GM21381 (cell line): ENCODE results near the gene OR4D9.
"Not testable (repeated sequence)": the region's sequence is repeated elsewhere in the genome, so short reads cannot be mapped to it uniquely, and the experiment has no call there.

Experiments
- ATAC-seq: cut with Tn5 transposase; IDR thresholded peaks from one replicate; pipeline ENCODE4 v1.9.1; 2021; ENCODE audit warnings: mild to moderate bottlenecking, moderate library complexity; ENCODE audit not compliant: unreplicated experiment

Gene OR4D9

DNA sequence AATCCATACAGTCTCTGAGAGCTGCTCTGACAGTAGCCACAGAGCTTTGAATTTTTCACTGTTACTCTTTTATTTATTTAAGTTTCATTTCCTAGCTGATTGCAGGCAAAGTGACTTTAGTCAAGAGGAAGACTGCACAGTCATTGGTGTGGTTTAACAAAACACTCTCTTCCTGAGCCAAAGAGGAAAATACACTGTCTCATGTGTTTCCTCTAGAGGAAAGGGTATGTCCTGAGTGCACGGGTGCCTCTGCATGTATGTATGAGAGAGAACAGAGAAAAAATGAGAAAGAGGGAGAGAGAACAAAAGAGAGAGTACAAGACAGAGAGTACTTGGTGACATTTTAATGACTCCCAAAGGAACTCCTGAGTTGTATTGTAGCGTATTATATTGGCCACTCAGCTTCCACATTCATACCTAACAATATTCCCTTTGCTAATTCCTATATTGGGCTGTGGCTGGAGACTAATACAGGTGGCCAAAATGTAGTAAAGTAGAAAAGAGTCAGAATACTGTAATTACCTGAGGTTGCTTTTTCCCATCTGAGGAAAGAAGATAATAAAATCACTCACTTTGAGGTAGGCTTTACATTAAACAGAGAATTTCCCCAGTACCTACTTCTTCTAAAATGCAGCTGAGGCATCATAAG, at the start of gene OR4D9:
TSS of gene OR4D9 (plus strand) at position 599 of the 649 bp plus-strand sequence. CDS start 3,374 bp downstream, outside the sequence.
- no peak for ATAC-seq

DNA sequence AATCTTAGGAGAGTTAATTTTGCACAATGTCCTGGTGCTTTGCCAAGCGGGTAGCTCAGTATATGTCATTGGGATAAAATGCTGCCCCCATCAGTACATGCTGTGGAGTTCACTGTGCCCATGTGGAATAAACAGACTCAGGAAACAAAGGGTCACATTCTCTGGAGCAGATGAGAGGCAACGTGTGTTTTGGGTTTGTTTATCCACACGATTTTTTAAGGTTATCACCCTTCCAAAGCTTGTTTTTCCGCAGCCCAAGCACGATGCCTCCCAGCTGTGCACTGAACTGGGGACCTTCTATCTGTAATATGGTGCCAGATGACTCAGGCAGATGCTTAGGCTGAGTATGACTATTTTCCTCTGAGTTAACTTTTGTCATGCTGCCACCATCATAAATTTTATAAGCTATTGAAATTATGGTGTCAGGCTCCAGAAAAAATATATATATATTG, 48.1 kb upstream of the OR4D9 start:
- ATAC-seq = no peak

DNA sequence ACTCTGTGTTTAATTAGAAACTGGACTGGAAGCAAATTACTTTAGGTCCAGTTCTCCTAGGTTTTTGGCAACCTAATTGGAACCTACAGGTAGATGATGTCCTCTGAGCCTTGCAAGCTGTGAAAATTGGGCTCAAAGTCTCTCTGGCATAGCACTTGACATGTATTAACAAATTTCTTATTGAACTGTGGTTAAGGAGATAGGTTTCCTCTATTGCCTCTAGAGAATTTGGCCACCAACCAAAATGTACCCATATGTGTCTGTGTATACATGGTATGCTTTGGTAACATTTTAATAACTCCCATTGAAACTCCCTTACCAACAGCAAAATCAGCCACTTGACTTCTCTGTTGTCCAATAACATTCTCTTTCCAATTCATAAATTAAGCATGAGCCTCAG, 38.3 kb upstream of the OR4D9 start, which contains the start of gene OR4D10:
TSS of gene OR4D10 (plus strand) at position 301 of the 400 bp plus-strand sequence. CDS start 4,115 bp downstream, outside the sequence.
- no peak for ATAC-seq

DNA sequence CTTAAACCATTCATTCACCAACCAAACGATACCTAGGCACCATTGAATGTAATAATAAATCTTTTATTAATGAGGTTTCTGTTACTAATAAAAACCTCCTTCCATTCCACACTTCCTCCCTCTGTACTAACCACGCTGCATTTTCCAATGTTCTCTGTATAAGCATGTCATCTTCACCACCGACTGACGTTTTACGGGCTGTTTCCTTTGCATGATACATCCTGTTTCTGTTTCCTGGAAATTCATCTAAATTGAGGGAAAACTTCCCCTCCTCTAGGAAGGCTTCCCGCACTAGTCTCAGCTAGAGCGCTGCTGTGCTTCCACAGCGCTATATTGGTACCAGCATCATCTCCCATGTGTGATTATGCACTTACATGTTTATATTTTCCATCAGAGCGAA, 36.2 kb upstream of the OR4D9 start:
- ATAC-seq = no peak

DNA sequence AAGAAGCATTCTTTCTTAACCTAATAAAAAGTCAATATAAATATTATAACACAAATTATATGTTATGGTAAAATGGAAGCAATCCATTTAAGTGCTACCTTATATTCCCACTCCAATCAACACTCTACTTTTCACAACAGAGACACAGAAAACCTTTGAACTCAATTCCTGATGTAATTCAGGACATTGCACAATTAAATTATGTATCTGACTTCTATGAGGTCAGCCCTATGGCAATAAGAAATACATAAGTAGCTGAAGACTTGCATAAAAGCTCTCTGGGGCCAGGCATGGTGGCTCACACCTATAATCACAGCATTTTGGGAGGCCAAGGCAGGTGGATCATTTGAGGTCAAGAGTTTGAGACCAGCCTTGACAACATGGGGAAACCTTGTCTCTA, 31.4 kb upstream of the OR4D9 start:
- ATAC-seq = no peak

DNA sequence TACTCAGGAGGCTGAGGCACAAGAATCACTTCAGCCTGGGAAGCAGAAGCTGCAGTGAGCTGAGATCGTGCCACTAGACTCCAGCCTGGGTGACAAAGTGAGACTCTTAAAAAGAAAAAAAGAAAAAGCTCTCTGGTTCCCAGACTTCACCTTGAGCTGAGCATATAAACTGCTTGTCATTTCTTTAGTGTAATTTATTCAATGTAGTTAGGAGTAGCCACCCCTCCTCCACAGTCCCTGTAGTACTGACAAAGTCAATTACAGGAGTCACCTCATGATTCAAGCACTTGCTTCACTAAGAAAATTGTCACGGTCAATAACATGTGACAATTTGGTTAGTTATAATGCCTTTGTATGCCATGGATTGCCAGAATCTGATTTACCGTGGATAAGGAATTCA, 31.0 kb upstream of the OR4D9 start:
- ATAC-seq = no peak

DNA sequence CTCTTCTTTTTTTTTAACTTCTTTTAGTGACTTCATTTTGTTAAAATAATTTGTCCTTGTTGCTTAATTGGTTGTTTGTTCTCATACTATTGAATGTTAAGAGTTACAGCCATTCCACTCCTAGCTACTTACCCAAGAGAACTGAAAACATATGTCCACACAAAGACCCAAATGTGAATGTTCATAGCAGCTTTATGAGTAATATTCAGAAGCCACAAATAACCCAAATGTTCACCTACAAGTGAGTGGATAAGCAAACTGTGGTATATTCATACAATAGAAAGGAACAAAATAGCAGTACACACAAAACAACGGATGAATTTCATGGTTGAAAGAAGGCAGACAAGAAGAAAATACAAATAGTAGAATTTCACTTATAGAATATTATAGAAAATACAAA, 9.4 kb upstream of the OR4D9 start:
- ATAC-seq = no peak

DNA sequence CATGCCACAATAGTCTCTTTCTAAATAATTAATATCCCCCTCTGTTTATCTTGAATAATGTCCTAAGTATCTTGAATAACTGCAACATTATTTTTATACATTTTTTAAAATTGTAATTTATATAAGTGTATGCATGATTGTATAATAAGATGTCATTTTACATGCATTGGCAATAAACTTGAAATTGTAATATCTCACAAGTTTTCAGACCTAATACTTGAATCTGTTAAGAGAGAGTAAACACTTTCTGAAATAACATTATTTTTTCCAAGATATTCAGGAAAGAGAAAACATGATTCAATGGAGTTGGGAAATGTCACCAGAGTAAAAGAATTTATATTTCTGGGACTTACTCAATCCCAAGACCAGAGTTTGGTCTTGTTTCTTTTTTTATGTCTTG, 8.1 kb upstream of the OR4D9 start, which contains the start of gene OR4D11:
TSS of gene OR4D11 (plus strand) at position 301 of the 400 bp plus-strand sequence. CDS start at position 301, 0 bp downstream.
- ATAC-seq = no peak

DNA sequence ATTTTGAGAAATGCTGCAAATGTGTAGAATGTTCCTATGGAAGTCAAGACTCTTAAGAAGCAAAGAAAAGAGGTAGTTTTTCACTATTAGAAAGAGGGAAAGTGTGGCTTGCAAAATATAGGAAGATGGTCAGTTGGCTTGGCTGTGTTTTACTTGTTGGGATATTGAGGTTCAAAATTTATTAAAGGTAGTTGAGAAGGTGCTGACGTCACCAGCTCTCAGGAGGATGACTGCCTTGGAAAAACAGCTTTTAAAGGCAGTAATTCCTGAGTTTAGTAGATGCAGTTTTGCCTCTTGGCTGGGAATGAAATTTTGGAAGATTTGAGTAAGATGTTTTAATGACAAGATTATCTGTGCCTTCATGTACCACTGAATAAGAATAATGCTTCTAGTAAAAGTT, 336 bp downstream of the OR4D9 start:
- no peak for ATAC-seq

DNA sequence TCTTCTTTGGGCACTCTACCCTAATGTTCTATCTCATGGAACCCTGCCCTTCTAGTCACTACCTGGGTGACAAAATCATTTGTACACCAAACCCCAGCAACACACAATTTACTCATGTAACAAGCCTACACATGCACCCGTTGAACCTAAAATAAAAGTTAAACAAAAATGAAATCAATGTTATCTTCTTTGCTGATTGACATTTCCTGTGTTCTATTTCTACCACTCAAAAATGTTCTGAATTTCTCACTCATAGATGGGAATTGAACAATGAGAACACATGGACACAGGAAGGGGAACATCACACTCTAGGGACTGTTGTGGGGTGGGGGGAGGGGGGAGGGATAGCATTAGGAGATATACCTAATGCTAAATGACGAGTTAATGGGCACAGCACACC, 8.8 kb downstream of the OR4D9 start:
- not testable (repeated sequence) for ATAC-seq

DNA sequence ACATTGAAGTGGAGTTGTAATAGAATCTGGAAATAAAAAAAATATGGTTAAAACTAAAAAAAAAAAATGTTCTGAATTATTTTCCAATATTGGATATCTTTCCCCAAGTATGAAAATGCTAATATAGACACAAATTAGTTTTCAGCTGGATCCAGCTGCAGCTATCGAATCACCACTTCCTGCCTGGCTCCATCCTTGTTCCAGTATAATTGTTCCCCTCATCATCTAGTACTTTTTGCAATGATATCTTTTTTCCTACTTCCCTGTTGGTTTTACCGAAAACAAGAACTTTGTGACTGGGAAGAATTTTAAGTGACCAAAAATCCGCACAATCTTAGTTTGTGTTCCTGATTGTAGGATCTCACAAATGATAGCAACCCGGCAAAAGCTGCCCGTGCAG, 9.4 kb downstream of the OR4D9 start:
- no peak for ATAC-seq

DNA sequence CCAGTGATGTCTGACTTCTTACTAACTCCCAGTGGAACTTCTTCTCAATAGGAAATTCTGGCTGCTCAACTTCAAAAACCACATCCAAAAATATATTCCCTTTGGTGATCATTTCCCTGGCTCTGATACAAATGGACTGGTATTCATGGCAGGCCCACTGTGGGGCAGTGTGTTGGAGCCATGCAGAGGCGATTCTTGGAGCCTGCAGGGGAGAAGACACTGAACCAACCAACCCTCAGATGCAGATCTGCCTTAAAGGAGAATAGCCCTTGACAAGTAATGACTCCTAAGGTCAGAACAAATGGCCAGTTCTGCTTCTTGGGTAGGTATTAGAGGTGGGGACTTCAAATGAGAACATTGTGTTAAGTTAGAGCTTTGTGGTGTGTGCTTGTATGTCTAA, 12.2 kb downstream of the OR4D9 start:
- no peak for ATAC-seq

DNA sequence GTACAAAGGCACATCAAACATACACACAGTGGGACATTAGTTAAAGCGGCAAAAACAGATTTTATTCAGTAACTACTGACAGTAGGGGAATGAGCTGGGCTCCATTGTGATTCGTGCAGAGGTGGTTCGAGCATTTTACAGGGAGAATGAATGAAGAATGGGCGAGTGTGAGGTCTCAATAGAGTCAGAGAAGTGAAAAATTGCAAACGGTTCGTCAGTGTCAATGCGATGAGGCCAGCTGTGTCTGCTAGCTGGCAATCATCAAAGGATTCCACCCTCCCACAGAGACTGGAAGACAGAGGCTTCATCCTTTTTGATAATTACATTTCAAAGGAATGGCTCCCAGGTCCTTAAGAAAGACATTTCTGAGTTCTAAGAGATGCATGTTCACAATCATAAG, 17.4 kb downstream of the OR4D9 start:
- no peak for ATAC-seq

DNA sequence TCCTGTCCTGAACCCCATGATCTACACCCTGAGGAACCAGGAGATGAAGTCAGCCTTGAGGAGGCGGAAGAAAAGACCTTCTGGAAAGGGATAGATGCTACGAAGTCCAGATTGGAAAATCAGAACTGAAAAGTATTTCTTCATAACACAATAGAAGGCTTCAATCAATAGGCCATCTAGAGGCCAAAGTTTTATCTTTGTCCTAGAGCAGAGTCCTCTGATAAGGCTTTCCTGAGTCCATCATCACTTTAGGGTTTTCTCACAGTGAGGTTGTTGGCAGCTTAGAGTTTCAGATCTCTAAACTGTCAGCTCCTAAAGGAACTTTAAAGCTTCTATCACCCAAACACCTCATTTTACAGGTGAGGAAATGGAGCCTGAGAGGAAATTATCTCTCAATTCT, 21.3 kb downstream of the OR4D9 start:
- ATAC-seq = no peak

DNA sequence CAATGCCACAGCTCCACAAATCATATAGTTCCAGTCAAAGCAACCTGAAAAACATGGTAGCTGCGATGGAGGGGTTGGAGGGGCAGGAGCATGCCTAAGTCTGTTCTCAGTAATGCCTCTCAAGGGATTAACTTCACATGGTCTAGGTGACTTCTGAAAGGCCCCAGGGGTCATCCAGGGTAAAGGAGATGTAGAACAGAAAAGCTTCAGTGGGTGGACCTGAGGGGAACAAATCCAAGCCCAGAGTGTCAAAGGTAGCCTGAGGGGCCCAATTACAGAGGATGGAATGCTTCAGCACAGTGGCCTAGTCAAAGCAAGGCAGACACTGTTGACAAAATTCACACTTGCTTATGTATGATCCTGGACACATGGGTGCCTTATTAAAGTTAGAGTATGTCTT, 23.3 kb downstream of the OR4D9 start:
- no peak for ATAC-seq

DNA sequence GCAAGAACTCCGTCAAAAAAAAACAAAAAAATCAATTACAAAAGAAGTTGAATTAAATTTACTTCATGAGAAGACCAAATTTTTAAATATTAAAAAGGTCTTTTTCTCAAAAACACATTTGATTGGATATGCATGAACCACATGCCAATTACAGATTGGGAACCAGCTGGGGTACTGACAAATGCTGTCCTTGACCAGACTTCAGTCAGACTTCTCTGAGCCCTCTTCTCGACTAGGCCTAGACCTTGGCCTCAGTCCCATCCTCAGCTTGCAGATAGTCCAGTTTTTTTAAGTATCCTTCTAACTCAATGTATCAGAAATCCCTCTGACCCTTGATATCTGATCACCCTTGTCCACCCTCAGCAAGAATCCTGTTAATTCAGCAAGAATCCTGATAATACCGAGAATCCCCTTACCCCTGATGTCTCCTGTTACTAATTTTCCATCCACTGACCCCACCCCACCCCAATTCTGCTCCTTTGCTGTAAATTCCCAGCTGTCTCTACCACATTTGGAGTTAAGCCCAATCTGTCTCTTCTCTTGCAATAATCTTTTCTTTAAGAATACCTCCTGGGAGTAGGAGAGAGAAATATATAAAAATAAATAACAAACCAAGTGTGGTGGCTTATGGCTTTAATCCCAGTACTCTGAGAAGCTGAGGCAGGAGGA, 30.9 kb downstream of the OR4D9 start:
- ATAC-seq = no peak

DNA sequence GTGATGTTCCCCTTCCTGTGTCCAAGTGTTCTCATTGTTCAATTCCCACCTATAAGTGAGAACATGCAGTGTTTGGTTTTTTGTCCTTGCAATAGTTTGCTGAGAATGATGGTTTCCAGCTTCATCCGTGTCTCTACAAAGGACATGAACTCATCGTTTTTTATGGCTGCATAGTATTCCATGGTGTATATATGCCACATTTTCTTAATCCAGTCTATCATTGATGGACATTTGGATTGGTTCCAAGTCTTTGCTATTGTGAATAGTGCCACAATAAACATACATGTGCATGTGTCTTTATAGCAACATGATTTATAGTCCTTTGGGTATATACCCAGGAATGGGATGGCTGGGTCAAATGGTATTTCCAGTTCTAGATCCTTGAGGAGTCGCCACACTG, 32.4 kb downstream of the OR4D9 start:
- ATAC-seq = not testable (repeated sequence)

DNA sequence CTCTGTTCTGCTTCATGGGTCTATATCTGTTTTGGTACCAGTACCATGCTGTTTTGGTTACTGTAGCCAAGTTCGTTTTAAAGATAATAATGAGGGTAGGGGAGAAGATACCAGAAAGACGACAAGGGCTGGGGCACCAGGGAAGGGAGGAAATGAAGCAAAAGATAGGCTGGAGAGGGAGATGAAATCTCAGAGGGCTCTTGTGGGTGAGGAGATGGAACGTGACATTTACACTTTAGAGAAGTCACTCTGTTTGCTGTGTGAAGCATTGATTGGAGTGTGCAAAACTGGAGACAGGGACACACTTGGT, 33.5 kb downstream of the OR4D9 start:
- no peak for ATAC-seq

DNA sequence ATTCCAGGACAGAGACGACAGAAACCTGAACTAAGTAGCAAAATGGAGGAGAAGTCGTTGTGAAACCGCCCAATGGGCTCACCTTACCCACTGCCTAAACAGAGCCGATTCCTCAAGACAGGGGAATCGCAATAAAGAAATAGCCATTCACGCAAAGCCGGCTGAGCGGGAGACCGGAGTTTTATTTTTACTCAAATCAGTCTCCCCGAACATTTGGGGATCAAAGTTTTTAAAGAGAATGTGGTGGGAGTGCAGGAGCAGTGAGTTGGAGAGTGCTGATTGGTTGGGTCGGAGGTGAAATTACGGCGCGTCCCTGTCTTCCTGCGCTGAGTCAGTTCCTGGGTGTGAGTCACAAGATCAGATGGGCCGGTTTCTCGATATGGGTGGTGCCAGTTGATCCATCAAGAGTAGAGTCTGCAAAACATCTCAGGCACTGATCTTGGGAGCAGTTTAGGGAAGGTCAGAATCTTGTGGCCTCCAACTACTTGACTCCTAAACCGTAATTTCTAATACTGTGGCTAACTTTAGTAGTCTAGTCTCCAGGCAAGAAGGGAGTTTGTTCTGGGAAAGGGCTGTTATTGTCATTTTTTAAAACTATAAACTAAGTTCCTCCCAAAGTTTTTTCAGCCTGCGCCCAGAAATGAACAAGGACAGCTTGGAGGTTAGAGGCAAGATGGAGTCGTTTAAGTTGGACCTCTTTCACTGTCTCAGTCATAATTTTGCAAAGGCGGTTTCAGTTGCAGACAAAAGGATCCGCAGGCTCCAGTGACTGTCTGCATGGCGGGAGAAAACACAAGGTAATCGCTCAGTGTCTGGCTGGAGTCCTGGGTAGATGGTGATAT, 34.1 kb downstream of the OR4D9 start:
- no peak for ATAC-seq

DNA sequence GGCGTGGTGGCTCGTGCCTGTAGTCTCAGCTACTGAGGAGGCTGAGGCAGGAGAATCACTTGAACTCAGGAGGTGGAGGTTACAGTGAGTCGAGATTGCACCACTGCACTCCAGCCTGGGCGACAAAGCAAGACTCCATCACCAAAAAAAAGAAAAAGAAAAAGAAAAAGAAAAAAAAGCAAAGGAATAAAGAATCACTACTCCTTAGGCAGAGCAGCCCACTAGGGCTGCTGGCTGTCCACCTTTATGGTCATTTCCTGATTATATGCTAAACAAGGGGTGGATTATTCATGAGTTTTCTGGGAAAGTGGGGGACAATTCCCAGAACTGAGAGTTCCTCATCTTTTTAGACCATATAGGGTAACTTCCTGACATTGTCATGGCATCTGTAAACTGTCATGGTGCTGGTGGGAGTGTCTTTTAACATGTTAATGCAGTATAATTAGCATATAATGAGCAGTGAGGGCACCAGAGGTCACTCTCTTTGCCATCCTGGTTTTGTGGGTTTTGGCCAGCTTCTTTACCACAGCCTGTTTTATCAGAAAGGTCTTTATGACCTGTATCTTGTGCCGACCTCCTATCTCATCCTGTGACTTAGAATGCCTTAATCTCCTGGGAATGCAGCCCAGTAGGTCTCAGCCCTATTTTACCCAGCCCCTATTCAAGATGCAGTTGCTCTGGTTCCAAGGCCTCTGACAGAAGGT, 36.4 kb downstream of the OR4D9 start:
- not testable (repeated sequence) for ATAC-seq

DNA sequence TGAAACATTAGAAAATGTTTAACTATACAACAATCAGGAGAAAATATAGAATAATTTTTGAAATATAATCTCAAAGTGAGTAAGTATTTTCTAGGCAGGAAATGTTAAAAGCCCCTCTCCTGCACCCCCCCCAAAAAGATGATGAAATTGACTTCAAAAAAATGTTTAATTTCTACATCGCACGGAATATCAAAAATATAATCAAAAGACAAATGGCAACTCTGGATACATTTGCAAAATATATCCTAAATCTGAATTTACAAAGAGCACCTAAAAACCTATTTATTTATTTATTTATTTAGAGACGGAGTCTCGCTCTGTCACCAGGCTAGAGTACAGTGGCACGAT, 36.9 kb downstream of the OR4D9 start:
- no peak for ATAC-seq
